CD4-positive, alpha-beta T cell treated with Interleukin-17A for 1 hour (primary cell): ENCODE data around the gene IMP4.

Experiments
- DNase-seq: peaks from one replicate; pipeline ENCODE4 v3.0.0-alpha.2; 2020

IMP4 gene

DNA sequence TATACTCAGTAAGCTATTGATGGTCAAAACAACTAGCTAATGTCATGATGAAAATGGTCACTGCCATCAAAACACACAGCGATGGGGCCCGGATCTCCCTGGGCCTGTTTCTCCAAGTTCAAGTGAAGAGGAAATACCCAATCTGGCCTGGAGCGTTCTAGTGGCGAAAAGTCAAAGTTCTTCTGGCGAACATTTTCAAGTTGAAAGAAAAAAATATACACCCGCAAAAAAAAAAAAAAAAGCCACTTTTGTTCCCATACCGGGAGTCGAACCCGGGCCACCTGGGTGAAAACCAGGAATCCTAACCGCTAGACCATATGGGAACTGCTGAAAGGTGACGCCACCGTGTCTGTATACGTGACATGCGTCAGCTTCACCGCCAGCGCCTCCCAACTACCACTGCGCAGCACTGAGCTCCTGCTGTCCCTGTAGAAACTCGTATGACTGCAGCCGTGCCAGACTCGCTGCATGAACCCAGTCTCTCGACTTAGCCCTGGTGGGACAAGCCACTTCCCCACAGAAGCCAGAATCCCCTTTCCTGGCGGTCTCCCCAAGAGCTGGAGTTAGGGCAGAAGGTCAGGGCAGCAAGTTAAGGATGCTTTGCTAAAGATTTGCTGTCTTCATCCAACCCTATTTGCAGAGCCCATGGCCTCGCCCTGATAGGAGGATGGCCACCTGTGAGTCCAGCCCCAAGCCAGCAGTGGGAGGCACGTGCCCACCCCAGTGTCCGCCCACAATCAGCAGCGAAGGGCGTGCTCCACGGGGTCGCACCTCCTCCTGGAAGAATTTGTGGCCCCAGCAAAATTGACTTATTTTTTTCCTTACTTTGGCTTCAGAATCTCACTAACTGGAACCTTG lies 5.6 kb upstream of the IMP4 start:
- DNase-seq = peak; percentile 51

DNA sequence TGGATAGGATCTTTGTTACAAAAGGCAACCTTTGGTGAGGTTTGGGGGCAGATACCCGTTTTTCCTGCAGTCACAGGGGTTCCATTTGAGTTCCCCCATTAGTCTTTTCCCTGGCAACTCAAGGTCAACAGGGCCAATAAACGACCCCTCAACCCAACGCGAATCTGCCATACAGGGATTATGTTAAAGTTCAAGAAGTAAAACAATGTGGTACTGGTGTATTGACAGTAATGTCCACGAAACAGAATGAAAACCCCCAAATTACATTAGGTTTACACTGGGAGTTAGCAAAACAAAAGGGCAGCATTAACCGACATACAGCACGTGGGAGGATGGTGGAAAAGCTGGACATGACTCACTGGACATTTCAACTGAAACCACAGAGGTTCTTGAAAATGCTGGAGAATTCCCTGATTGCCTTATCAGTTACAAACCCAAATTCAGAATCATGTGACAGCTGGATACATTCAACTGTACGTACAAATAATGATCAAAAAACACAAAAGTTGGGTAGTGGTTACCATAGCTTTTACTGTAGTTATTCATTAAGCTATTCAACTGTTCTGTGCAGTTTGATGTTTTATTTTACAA lies 4.9 kb upstream of the IMP4 start:
- no peak for DNase-seq

DNA sequence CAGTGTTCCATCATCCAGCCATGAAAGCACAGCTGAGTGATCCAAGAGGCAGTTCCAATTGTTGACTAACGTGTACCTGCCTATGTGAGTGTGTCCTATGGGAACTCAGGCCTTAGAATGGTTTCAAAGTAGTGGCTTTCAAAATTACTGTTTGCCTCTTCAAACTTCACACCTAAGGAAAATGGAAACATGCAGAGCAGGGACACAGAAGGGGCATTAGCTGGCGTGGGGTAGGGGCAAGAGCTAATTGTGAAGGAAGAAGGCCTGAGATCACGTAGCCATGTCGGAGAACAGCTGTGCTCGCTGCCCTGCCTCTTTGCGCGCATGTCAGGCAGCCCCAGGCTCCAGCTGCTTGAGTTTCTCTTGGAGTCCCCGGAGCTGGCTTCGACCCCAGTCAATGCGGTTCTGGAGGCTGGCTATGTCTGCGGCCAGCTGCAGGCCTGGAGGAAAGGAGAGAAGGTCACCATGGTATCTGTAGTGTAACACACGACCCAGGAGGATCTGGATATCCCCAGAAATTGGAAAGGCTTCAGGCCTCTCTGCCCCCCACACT lies 3.8 kb upstream of the IMP4 start:
- no peak for DNase-seq

DNA sequence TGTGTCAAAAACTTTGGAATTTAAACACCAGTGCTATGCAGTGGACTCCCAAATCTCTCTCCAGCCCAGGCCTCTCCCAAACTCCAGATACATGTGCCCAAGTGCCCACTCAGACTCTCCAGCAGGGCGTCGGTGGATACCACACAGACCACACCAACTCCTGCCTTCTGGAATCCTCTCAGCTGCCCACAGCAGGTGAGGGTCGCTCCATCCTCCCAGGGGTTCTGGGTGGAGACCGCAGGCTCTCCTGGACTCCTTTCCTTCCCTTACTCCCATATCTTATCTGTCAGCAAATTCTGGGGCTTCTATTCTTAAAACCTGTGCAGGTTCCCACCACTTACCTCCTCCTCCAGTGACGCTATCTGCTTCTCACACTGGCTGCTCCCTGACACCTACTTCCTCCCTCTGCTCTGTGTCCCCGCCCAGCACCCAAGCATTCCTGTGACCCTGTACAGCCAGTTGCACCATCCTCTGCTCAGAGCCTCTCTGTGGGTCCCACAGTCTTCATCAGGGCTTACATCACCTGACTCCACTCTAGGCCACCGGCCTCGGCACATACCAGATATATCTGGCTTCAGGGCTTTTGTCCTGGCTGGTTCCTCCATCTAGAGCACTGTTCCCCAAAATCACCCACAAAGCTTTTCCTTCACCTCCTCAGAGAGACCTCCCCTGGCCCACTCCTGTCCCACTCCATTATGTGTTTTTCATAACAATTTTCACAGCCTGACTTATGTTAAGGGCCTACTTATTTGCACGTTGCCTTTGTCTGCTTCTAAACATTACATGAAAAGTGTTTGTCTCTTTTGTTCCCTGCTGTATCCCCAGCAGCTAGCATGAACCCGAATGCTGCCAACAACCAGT lies 2.6 kb upstream of the IMP4 start:
- DNase-seq = no peak

- peak; percentile 33 for DNase-seq
Measured at GRCh38 chr2:130341562-130342019, 1.1 kb upstream of the IMP4 start.

- peak; percentile 92 for DNase-seq
Measured at GRCh38 chr2:130342020-130342532, 621 bp upstream of the IMP4 start.

DNA sequence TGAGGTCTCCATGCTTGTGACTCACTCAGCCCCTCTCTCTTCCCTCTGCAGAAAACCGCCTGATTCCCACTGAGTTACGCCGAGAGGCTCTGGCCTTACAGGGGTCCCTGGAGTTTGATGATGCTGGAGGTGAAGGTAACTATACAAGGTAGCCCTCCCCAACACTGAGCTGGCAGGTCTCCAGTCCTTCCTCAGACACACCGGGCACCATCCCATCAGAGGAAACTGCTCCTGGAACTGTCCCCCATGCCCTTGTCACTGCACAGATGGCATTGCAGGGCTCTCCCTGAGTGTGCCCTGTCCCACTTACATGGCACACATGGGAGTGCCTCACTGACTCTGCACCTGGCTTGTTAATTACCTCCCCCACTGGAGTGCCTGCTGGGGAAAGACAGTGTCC lies 1.9 kb downstream of the IMP4 start:
- no peak for DNase-seq

GRCh38 chr2:130345091-130345490 lies 2.4 kb downstream of the IMP4 start:
- no peak for DNase-seq

DNA sequence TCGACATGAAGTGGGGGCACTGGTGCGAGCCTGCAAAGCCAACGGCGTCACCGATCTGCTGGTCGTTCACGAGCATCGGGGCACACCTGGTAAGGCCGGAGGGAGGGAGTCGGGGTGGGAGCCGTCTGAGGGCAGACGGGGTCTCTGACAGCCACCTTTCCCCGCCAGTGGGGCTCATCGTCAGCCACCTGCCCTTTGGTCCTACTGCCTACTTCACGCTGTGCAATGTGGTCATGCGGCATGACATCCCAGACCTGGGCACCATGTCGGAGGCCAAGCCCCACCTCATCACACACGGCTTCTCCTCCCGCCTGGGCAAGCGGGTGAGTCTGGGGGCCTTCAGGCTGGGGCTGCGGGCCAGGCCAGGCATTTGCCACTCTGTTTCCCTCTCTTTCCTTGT lies 2.9 kb downstream of the IMP4 start:
- DNase-seq = no peak

GRCh38 chr2:130346041-130346740 lies 3.5 kb downstream of the IMP4 start:
- no peak for DNase-seq

DNA sequence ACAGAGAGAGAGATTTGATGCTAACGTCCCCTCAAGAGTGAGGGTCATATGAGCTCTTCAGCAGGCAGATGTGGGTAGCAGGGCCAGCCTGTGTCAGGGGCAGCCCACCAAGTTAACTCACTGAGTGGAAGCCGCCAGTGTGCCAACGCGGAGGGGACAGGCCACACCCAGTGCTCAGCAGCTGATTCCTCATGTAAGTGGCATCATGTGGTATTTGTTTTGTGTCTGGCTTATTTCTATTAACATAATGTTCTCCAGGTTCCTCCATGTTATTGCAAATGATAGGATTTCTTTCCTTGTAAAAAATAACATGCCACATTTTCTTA lies 4.0 kb downstream of the IMP4 start:
- DNase-seq = no peak

GRCh38 chr2:130347220-130347925 lies 4.7 kb downstream of the IMP4 start:
- no peak for DNase-seq

DNA sequence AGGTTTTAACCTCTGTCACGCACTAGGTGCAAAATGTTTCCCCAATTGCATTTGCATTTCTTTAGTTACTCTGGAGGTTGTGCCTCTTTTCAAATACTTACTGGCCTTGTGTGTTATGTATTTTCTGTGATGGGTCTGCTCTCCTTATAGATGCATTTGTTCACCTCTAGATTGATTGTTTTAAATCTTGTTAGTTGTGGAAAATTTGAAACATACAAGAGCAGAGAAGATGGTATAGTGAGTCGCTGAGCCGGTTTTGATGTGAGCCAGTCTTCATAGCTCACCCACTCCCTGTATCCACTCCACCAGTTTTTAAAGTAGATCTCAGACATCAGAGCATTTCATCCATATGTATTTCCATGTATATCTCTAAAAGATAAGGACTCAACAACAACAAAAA lies 6.5 kb downstream of the IMP4 start:
- DNase-seq = no peak

DNA sequence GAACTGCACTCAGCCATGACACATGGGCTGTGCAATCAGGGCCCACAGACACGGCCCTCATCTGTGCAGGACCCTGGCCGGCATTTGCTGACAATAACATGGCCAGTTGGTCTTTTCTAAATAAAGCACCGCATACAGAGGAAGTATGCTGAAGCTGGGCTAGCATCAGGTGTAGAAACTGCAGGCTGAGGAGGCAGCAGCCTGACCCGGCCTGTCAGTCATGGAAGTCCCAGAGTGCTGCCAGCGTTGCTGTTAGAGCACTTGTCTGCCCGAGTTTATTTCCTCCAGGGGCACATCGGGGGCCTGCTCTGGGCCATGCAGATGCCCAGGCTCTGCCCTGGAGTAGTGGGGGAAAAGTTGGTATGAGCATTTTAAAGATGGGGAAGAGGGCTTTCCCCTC lies 9.0 kb downstream of the IMP4 start:
- no peak for DNase-seq

GRCh38 chr2:130352237-130352636 lies 9.5 kb downstream of the IMP4 start:
- DNase-seq = no peak

DNA sequence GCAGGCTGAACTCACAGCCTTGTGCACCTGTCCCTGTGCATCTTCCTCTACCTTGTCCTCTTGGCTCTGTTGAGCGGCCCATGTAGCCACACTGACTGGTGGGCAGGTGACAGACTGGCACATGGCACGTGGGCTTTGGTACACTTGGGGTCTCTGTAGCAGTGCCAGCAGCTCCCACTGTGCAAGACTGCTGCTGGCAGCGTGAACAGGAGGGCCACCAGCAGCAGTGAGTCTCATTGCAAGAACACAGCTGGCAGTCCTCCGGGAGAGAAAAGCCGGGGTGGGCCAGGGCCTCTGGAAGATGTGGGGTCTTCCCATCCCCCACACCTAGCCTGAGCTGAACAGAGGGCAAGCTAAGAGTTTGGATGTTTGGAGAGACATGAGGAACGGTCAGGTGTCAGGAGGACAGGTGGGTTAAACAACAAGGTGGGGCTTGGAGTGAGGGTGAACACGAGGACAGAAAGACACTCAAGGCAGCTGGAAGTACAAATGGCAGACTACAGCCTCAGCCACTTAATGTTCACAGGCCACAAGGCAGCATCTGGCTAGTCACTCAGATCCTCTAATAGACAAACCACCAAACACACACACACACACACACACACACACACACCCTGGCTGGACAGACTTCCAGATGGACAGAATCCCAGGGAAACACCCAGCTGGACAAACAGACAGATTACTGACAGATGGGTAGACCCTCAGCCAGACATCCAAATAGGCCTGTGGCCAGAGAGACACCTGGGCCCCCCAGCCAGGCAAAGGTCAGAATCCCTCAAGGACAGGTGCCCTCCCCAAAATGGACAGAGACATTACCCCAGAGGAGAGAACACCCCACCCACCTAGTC lies 10.8 kb downstream of the IMP4 start:
- no peak for DNase-seq

- DNase-seq = no peak
Measured at GRCh38 chr2:130354139-130354428, 11.4 kb downstream of the IMP4 start.

- DNase-seq = no peak
Measured at GRCh38 chr2:130355172-130355577, 12.5 kb downstream of the IMP4 start.

DNA sequence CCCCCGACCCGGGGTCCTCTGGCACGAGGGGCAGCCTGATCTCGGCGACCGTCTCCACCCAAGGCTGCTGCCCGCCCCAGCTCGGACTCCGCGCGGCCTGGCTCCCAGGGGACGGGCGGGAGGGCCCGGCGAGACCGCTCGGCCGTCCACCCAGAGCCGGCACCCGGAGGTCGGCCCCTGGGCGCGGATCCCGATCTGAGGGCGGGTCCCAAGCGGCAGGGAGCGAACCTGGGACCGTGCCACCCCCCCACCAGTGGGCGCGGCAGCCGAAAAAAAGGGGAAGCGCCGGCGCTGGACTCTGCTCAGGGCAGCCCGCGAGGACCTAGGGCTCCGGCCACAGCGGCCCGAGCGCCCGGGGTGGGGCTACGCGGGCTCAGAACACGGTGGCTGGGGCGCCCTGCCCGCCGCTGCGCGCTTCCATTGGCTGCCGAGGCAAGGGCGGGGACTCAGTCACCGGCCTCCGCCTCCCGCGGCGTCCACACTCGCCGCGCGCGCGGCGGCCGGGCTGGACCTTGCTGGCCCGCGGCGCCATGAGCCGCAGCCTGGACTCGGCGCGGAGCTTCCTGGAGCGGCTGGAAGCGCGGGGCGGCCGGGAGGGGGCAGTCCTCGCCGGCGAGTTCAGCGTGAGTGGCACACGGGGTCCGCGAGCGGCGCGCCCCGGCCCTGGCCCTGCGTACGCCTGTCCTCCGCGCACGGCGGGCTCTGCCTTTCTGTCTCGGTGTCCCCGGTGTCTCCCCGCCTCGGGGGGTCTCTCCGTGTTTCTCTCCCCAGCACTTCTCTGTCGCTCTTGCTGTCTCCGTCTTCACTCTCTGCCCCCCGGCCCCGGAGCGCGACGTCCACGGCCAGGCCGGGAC lies 13.1 kb downstream of the IMP4 start, which contains the start of gene PTPN18:
TSS of gene PTPN18 (plus strand) at position 479 of the 854 bp plus-strand sequence. CDS start at position 531, 52 bp downstream.
- DNase-seq = peak; percentile 65

GRCh38 chr2:130357864-130358263 lies 15.2 kb downstream of the IMP4 start:
- DNase-seq = no peak
